Measurements from ENCODE around the gene PAK1.

Gene PAK1

DNA sequence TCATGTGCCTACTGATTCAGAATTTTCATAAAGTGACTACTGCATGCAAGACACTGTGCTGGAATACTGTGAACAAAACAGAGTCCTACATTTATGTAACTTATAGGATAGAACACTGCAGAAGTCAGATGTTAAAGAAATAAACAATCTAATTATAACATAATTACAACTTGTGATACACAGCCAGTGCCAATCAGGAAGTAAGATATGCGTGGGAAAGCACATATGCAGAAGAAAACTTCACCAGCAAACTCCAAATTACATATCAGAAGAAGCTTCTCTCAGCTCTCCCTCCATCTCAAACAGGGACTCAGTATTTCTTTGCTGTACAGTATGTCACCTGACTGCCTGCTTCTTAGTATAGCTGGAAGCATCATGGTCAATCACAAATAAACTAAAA is 37.4 kb downstream of the PAK1 start:
- DNase-seq (ENCODE audit: low spot score): no peak

DNA sequence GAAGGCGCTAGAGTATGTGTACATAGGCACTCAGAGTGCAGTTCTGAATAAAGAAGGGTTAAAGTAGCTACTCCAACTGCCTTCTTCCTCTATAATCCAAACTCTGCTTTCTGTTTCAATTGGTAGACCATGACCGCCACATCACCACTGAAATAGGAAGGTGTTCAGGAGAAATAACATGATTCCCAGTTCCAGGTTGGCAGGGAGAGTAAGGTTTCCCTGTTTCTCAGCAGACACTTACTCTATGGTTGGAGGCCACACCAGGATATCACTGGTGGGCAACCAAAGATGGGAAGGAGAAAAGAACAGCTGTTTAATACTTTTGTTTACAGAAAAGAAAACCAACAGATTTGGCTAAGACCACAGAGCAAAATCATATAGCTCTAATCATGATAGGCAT is 37.9 kb downstream of the PAK1 start:
- no peak for DNase-seq (ENCODE audit: low spot score)

DNA sequence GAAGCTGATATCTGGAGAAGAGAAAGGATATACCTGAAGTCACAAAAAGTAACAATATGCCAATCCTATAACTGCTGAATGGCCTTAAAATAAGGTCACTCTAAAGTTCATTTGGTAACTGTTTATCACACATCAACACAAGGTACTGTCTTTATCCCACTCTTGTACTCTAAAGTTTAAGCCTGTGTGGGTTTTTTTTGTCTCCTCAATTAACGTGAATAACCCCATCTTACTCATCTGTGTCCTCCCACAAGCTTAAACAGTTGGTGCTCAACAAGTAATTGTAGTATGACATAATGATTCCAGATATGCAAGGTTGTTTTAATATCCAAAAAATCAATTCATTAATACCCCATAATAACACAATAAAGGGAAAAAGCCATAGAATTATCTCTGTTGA is 42.1 kb downstream of the PAK1 start:
- no peak for DNase-seq (ENCODE audit: low spot score)

DNA sequence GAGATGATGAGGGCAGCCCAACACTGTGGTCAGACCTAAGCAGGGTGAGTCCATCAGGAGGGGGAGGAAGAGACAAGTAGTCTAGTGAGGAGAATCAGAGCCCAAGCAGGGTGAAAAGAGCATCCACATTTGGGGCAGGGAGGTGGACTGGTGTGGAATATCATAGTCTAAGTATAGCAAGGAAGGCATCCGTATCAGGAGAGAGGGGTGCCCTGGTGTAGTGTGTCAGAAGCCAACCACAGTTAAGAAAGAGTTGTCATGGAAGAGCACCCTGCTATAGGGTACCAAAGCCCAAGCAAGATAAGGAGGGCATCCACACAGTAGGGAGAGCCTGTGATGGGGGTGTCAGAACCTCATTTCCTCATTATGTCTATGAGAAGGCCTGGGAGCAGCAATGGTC is 45.3 kb downstream of the PAK1 start:
- DNase-seq (ENCODE audit: low spot score): no peak

DNA sequence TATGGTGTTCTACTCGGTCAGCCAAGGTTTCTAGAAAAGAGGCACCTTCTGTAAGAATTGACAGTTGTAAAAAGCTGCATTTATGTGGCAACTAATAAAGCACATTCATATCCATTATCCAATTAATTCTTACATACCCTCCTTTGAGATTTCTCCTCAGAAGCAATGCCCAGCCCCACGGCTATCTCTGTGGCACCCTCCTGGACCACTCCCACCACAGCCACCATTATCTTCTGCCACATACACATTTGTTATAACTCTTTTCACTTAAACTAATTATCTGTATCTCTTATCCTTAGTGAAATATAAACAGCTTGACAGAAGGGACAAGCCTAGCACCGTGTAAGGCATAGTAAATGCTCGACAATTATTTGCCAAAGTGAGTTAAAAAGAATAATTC is 48.5 kb downstream of the PAK1 start:
- DNase-seq (ENCODE audit: low spot score): no peak

DNA sequence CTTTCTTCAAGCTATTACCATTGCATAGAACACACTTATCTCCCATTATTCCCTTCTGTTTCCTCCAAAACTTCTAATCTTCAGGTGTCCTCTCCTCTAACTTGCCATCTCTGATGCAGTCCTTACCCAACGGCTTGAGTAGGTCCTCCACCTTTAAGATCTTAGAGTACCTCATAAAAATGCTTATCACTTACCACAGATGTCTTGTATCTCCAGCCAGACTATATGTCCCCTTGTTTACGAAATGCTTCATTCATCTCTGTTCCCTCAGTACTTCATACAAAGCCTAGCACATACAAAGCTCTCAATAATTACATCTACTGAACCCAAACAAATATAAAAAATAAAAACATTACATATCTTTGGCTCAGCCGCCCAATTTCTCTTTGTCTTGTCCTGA is 49.2 kb downstream of the PAK1 start:
- no peak for DNase-seq (ENCODE audit: low spot score)

DNA sequence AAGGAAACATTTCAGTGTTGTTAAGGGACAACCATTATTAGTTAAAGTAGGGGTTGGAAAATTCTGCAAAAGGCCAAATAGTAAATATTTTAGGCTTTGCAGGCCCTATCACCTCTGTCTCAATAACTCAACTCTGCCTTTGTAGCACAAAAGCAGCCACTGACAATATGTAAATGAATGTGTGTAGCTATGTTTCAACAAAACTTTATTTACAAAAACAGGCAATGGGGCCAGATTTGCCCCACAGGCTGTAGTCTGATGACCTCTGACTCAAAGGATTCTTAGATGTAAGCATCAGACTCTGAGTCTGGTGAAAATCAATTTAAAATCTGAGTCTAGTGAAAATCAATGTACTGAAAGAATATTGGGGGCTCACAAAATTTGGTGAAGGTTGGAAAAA is 50.3 kb downstream of the PAK1 start:
- no peak for DNase-seq (ENCODE audit: low spot score)

DNA sequence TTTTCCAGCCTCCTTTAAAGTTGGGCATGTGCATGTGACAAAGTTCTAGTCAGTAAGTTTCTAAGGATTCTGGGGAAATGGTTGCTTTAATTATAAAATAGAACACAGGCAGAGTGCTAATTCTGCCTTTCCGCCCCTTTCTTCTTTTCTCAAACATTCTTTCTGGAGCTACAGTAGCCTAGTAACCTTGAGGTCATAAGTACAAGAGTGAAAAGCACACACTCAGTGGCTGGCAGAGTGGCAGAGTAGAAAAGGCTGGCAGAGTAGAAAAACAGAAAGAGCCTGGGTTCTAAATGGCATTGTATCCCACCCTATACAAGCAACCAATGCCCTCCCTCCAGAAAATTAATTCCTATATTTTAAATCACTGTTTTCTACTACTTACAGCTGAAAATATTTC is 51.2 kb downstream of the PAK1 start:
- no peak for DNase-seq (ENCODE audit: low spot score)

DNA sequence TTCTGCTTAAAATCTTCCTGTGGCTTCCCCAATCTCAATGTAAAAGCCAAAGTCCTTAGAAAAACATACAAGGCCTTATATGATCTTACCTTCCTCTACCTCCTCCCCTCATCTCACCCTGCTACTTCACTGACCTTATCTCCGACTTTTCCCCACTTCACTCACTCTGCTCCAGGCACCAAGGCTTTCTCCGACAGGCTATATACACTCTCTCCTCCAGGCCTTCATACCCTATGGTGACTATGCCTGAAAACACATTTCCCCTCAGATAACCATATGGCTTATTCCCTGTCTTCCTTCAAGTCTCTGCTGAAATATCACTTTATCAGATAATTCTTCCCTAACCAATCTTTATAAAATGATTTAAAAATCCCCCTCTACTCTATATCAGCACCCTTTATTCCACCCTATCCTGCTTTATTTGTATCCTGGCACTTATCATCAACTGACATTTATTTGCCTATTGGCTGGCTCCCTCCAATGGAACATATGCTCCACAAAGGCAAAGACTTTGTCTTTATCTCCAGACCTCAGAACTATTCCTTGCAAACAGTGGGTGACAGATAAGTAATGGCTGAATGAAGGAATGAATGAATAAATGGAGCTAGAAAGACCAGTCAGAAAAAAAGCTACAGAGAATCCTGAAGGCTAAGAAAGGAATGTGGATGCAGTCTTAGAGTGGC is 52.7 kb downstream of the PAK1 start:
- no peak for DNase-seq (ENCODE audit: low spot score)

DNA sequence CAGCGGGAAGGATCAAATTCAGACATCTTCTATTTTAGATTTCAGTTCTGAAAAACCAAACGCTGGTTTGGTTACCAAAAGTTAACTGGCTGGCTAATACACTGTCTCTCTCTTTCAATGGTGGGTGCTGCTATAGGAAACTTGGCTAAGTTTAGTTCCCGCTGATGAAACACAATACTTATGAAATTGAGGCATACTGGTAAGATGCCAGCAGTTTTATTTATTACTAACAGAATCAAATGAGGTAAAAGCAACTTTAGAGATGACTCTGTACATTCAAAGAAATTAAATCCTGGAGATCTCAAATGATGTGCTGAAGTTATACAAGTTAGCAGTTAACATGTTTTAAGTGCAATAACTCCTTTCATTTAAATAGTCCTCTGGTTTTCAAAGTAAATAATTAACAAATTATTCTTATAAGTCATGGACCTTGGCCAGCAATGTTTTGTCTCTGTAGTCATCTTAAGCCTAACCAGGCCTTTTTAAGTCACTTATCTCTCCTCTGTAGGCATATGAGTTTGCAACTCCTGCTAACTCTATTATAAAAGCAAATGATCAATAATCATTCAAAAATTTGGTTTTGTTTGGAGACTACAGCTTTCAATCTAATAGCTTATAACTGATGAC is 54.8 kb downstream of the PAK1 start:
- no peak for DNase-seq (ENCODE audit: low spot score)

DNA sequence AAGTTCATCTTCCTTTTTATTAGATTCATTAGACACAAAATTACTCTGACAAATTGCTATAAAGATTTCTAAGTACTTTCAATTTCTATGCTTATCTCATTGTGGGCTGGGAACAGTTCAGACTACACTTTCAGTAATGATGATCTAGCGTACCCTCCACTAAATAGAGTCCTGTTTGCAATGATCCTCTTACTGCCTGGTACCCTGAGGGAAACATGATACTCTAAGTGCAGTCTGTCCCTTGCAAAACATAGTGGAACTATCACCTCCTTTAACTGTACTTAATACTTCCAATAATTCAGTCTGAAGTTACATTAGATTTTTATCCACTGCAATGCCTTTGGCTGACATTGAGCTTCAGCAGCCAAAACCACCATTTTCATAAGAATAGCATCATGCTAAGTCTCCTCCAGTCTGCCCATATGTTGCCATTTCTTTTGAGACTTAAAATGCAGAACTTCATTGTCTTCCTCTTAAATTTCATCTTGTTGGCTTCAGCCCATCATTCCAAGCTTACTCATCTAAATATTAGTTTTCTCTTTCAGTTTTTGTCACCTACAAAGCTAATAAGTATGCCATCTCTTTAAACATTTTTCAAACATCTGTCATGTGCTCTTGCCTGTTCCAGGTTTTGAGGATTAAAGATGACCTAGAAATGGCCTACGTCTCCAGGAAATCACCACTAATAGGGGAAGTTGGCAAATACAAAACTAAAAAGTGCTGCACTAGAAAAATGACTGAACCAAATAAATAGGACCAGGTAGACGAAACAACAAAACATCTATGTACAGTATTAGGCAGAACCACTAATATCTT is 55.5 kb downstream of the PAK1 start:
- no peak for DNase-seq (ENCODE audit: low spot score)

DNA sequence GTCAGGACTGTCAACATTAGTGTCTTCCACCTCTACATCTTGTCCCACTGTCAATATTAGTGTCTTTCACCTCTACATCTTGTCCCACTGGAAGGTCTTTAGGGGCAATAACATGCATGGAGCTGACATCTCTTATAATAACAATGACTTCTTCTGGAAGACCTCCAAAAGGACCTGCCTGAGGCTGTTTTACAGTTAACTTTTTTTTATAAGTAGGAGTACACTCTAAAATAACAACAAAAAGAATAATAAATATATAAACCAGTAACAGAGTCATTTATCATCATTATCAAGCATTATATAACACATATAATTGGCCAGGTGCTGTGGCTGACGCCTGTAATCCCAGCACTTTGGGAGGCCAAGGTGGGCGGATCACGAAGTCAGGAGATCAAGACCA is 57.5 kb downstream of the PAK1 start:
- no peak for DNase-seq (ENCODE audit: low spot score)

DNA sequence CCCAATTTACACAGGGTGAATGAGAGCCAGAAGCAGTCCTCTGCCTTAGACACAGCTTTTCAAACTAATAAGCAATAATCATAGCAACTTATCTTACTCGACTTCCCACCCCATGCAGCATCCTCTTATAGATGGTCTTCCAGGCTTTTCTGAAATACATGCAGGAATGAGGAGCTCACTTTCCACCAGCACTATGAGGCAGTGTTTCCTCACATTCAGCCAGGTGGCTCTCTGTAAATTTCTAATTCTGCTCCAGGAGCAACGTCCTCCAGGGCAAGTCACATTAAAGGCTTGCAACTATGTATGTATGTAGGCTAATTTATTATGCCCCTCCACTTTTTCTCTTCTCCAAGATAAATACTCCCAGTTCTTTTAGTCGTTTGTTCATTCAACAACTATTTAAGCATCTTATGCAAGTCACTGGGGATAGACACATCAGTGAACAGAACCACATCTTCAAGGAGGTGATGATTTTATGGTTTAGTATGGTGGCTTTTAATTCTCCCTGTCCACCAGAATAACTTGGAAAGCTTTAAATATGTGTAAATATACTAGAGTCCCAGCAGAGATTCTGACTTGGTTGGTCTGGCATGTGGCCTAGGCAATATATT is 59.9 kb downstream of the PAK1 start:
- no peak for DNase-seq (ENCODE audit: low spot score)

DNA sequence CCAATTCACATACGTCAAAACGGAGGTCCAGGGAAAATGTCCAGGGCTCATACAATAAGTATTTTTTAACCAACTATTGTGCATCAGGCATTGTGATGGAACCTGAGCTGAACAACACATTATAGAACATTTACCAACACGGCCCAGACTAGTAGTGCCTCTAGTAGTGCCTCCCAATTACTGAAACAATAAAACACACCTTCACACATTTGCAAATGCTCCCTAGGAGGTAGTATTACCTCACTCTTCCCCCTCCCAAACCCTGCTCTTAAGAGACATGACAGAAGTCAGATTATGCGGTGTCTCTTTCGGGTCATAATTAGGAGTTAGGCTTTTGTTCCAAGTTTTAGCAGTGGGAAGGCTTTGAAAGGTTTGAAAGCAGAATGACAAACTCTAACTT is 61.1 kb downstream of the PAK1 start:
- no peak for DNase-seq (ENCODE audit: low spot score)

DNA sequence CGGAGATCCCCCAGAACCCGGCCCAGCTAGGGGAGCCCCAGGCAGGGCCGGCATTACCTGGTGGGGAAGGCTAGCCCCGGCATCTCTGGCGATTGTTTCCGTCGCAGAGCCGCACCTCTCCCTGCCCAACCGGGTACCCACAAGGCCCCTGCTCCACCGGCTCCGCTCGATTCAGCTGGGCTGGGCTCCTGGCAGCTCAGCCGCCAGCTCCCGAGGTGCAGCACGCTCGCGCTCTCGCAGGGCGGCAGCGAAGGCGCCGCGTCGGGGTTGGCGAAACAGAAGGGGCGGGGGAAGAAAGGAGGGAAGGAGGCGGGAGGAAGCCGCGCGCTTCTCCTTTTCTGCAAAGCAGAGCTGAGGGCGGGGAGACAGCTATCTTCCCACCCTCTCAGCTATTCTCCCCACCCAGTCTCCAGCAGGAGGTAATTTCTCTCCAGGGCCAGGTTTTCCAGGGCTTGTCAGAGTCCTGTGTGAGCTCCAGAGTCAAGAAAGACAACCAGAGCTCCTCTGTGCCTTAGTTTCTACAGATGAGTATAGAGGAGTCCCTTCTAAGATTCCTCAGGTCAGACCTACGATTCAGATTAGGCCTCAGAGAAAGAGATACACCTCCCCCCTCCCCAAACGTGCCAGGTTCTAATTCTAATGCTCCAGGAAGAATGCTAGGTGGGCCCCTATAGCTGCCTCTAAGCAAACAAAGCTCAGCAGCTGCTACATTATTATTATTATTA is 62.0 kb downstream of the PAK1 start:
- peak; percentile 87 for DNase-seq (ENCODE audit: low spot score)

DNA sequence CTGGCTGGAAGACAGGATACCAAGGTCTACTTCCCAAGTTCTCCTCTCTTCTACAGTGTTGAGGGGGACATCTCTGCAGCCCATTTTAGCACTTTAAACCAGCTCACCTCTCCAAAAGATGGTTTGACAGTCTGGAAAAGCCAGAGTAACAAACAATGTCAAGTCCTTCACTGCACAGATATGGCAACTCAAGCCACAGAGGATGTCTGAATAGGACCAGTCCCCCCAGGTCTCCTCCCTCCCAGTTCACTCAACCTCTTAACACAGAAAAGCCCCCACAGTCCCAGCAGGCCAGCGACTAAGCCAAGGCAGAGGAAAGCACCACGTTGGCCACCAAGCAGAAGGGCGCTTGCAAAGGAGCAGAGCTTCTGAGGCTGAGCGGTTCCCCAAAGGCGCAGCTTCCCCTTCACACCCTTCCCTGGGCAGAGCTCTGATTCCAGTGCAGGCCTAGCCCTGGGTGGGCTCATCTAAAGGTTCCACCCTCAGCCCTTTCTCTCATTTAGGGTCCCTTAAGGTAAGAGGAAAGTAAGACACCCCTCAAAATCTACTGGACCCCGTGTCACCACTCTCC is 62.7 kb downstream of the PAK1 start:
- peak; percentile 48 for DNase-seq (ENCODE audit: low spot score)

DNA sequence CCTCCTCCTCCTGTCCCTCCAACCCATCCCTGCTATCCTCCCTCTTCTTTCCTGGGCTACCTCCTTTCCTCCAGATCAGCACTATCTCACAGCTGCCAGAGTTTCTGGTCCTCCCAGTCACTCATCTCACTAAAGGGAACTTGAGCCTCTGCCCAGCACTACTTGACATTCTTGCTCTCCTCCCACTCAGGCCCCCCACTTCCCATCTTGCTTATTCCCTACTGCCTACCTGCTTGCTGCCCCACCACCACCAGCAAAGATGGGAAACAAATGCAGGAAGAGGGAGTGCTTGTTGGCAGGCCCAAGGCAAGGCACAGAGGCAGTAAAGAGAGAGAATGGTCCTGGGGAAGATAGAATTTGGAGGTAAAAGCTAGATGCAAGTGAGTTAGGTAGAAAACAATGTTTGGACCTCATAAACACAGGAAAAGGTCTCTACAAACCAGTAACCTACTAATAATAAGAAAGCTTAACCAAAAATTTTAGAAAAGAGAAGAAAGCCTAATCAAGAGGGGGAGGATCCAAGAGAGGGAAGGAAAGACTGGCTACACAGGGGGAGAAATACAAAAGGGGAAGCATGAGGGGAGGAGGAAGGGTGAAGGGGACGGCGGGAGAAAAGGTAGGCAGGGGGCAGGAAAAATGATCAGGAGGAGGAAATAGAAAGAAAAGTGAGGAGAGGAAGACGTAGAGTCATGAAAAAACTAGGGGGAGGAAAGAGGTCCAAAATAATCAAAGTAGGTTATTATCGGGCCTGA is 63.6 kb downstream of the PAK1 start:
- DNase-seq (ENCODE audit: low spot score): no peak

DNA sequence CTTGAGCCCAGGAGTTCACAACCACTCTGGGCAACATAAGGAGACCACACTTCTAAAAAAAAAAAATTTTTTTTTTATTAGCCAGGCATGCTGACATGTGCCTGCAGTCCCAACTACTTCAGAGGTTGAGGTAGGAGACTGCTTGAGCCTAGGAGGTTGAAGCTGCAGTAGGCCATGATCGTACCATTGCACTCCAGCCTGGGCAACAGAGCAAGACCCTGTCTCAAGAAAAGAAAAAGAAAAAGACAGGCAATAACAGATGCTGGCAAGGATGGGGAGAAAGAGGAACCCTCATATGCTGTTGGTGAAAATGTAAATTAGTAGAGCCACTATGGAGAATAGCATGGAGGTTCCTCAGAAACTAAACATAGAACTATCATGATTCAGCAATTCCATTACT is 64.8 kb downstream of the PAK1 start:
- DNase-seq (ENCODE audit: low spot score): no peak

DNA sequence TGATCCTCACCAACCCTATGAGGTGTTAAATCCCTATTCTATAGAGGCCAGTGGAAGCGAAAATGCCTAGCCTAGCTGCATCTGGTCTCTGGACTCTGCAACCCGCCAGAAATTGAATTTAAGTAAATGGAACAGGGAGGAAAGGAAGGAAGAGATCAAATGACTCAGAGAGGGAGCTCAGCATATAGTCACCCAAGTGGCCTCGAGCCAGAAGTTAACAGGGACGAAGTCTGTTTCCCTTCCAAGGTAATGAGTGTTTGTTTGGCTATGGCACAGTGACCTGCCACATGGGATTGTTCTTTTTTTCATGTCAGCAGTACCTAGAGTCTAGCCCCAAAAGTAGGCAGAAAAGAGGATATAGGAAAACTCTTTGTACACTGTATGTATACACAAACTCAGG is 66.3 kb downstream of the PAK1 start:
- DNase-seq (ENCODE audit: low spot score): no peak

DNA sequence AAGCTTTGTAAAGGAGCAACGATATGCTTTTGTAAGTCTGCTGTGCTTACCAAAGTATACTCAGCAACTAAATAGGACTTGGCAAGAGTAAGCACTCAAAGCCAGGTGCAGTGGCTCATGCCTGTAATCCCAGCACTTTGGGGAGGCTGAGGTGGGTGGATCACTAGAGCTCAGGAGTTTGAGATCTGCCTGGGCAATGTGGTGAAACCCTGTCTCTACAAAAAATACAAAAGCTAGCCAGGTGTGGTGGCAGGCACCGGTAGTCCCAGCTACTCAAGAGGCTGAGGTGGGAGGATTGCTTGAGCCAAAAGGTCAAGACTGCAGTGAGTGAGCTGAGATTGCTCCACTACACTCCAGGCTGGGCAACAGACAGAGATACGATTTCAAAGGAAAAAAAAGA is 67.5 kb downstream of the PAK1 start:
- DNase-seq (ENCODE audit: low spot score): no peak

DNA sequence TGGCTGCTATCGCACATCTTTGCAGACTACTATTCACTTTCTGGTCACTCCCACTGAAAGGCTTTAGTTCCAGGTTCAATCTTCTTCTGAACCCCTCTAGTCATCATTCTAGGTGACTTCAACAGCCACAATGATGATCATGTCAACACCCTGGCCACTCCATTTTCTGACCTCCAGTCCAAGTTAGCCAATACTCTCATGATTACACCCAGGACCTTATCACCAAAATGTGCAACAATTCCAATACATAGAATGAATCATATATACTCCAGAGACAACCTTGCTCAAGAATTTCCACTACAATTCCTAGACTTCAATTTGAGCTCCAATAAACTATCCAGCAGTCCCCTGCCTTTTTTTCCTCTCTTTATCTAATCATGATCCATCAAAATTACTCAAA is 70.7 kb downstream of the PAK1 start:
- DNase-seq (ENCODE audit: low spot score): no peak
